ENCODE results near the gene MLH3.

MLH3 gene

DNA sequence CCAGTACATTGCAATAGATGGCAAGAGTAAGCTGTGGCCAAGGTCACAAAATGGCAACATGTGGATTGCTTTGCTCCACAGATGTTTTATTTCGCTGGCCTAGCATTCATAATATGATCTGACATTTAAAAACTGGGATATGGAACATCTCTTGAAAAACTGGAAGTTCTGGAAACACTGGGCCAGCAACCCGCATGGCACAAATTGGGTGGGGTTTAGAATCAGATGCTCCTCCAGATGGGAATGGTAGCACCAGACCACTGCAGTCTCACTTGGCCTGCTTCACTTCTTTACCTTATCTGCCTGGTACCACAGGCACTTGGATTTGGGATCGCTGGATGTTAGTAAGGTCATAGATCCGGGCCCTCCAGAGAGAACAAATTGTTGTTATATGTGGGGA lies 28.3 kb upstream of the MLH3 start:
- TF ChIP-seq FOXP2 (optimal IDR thresholded peaks at IDR 0.05; ENCODE audit: borderline replicate concordance, extremely low read depth, extremely low read length, insufficient read depth) (no peak), TAF1 (IDR thresholded peaks at IDR 0.05; ENCODE audit: borderline replicate concordance, insufficient read depth, low read length) (no peak), SIN3A (IDR thresholded peaks at IDR 0.05; ENCODE audit: borderline replicate concordance, insufficient read depth, low read length) (no peak), REST (IDR thresholded peaks at IDR 0.05; ENCODE audit: insufficient read depth in 1 of 2, low read depth in 2 of 2, low read length in 2 of 2) (no peak), POLR2AphosphoS5 (IDR thresholded peaks at IDR 0.05; ENCODE audit: low read depth, low read length) (no peak)

DNA sequence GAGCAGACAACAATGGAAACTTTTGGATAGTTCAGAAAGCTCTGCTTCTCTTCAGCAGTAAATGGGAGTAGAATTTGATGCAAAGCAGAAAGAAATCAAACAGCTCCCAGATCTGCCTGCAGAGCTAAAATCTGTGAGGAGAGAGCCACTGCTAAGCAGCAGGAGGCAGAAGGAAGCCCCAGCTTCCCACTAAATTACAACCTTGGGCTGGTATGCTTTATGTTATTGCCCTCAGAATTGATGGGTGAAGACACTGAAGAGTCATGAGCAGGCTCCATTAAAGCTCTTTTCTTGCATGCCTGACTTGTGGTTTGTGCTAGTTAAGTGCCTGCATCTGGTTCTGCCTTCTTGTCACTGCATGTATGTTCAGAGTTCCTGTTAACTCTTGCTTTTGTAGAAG lies 26.5 kb upstream of the MLH3 start:
- no peak for TF ChIP-seq TAF1 (IDR thresholded peaks at IDR 0.05; ENCODE audit: borderline replicate concordance, insufficient read depth, low read length)

- no peak for TF ChIP-seq REST (IDR thresholded peaks at IDR 0.05; ENCODE audit: insufficient read depth in 1 of 2, low read depth in 2 of 2, low read length in 2 of 2)
Observed at GRCh38 chr14:75070383-75070782, 19.1 kb upstream of the MLH3 start.

DNA sequence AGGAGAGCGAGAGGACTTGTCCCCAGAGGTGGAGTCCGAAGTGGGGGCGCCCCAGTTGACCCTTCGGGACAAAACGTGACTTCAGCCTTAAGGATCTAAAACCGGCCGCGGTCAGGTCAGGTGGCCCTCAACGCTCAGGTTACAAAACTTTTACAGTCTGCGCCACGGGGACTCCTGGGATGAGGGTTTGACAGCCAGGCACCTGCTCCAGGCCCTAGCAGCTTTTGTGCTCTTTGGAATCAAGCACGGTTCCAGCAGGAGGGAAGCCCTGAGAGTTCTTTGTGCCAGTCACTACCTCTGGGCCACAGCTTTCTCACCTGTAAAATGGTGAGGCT lies 18.5 kb upstream of the MLH3 start:
- TF ChIP-seq TAF1 (IDR thresholded peaks at IDR 0.05; ENCODE audit: borderline replicate concordance, insufficient read depth, low read length) = no peak
- TF ChIP-seq SIN3A (IDR thresholded peaks at IDR 0.05; ENCODE audit: borderline replicate concordance, insufficient read depth, low read length) = no peak
- TF ChIP-seq POLR2AphosphoS5 (IDR thresholded peaks at IDR 0.05; ENCODE audit: low read depth, low read length) = no peak
- TF ChIP-seq FOXP2 (optimal IDR thresholded peaks at IDR 0.05; ENCODE audit: borderline replicate concordance, extremely low read depth, extremely low read length, insufficient read depth) = no peak
- TF ChIP-seq REST (IDR thresholded peaks at IDR 0.05; ENCODE audit: insufficient read depth in 1 of 2, low read depth in 2 of 2, low read length in 2 of 2) = no peak

GRCh38 chr14:75069121-75069810 lies 18.0 kb upstream of the MLH3 start, which contains the start of gene ZC2HC1C:
Gene ZC2HC1C, plus strand, starts transcription at chr14:75069641. Its CDS starts 933 bp downstream, at chr14:75070574.
- TF ChIP-seq TAF1 (IDR thresholded peaks at IDR 0.05; ENCODE audit: borderline replicate concordance, insufficient read depth, low read length) = no peak
- no peak for TF ChIP-seq POLR2AphosphoS5 (IDR thresholded peaks at IDR 0.05; ENCODE audit: low read depth, low read length)
- no peak for TF ChIP-seq FOXP2 (optimal IDR thresholded peaks at IDR 0.05; ENCODE audit: borderline replicate concordance, extremely low read depth, extremely low read length, insufficient read depth)
- TF ChIP-seq REST (IDR thresholded peaks at IDR 0.05; ENCODE audit: insufficient read depth in 1 of 2, low read depth in 2 of 2, low read length in 2 of 2) = no peak
- TF ChIP-seq SIN3A (IDR thresholded peaks at IDR 0.05; ENCODE audit: borderline replicate concordance, insufficient read depth, low read length) = no peak
